ENCODE results near the gene DOLPP1.

The DOLPP1 gene

DNA sequence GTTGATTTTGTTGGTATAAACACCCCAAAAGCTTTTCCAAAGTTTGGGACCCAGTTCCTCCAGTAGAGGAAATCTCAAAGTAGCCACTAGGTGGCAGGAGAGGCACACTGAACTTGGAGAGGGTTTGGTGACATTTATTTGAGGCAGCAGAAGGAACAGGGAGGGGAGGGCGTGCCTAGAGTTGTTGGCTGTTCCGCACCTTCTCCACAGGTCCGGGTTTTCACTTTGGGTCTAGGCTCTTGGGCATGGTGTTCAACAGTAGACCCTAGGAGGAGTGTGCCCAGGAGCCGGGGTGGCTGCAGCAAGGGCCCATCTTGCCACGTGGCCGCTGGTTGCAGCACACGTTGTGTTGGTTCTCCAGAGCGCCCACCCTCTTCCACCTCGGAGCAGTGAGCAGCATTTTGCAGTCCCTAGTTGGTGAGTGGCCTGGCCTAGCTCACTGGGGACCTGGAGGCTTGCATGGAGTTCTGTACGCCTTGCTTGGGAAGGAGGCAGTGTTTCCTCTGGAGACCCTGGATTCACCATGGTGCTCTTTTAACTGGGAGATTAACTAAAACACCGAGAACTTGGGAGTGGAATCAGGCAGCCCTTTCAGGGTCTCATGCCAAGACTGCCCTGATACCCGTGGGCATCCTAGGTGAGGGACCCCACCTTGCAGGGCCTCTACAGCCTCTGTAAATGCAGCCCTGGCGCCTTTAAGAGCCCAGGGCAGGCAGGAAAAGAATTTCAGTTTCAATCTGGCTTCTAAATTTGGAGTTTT, 58.5 kb downstream of the DOLPP1 start:
- peak; percentile 83 for DNase-seq (ENCODE audit: low spot score)

DNA sequence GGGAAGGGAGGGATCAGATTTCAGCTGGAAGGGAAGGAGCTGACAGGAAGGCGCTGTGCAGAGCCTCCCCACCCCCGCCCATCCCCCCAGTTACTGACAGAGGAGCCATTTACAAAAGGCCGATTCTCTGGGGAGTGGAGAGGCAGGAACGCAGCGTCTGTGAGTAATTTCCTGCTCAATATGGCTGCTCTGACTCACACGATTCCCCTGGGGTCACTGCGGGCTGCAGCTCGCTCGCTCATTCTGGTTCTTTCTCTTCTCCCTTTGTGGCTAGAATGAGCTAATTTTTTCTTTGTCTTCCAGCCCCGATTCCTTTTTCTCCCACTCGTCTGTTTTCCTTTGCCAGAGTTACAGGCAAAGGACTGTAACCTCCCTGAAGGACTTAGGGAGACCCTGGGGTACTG, 59.1 kb downstream of the DOLPP1 start:
- DNase-seq (ENCODE audit: low spot score) = peak; percentile 86

All from ecto neural progenitor cell (in vitro differentiated cells).